HCT116 (cell line): Measurements from ENCODE around the gene DNAAF1. TPM values are rescaled to one million over a fixed set of nuclear protein-coding genes. Genes with fewer than 3 reads are reported as not detected.

Experiments
- ATAC-seq: fragments of 200-7000 bp; cut with Tn5 transposase; 2 replicates; pipeline ENCODE4 v1.9.1; 2020; ENCODE audit warnings: mild to moderate bottlenecking, moderate library complexity
- BruUV-seq: library from RNA; stranded (reverse); fragments of 400-500 nt; replicated peaks from 2 replicates; lab custom pipeline; 2021; lab: Mats Ljungman, UMichigan
- CTCF ChIA-PET: fragments of 300-600 bp; sonication (Branson Sonifier 250); formaldehyde crosslinking; loops from one replicate; lab custom pipeline; 2021; ENCODE audit warnings: antibody characterized with exemption; lab: Charles Lee
- POLR2A ChIA-PET: fragments of 300-600, 350-600 bp; sonication (Branson Sonifier 250); formaldehyde crosslinking; loops from one replicate; lab custom pipeline; 2021; ENCODE audit warnings: antibody characterized with exemption; lab: Charles Lee
- RAD21 ChIA-PET, 2 experiments: fragments of 300-600 bp; sonication (Branson Sonifier 250); formaldehyde crosslinking; loops; one replicate each; lab custom pipeline; 2023; ENCODE audit warnings: low total read pairs in 2 of 2; ENCODE audit not compliant: uncharacterized antibody in 2 of 2, unreplicated experiment in 2 of 2, low non-redundant PET in 1 of 2; lab: Charles Lee
- DNase-seq: peaks from one replicate; pipeline ENCODE4 v3.0.0-alpha.2; 2010; ENCODE audit warnings: low read depth, low spot score
- H2AFZ ChIP-seq: fragments of 200-600 bp; shearing (Covaris generic), sonication (generic); 2 replicates; pipeline ENCODE4 v1.6.1; 2017; ENCODE audit warnings: low read depth, mixed run types, mixed read lengths, antibody characterized with exemption, low read length; ENCODE audit not compliant: poor library complexity, severe bottlenecking
- H3K27ac ChIP-seq: 2 replicates; pipeline ENCODE4 v1.5.1; 2012; ENCODE audit warnings: low read depth, low read length
- H3K27me3 ChIP-seq: fragments of 200-600 bp; sonication (generic); 2 replicates; pipeline ENCODE4 v1.6.1; 2016; ENCODE audit warnings: mixed run types, low read length, mixed read lengths; ENCODE audit not compliant: insufficient read depth
- H3K36me3 ChIP-seq, 2 experiments: fragments of 200-500 bp in 1 of 2; fragments of 200-600 bp in 1 of 2; sonication (Bioruptor generic) in 1 of 2; sonication (generic) in 1 of 2; 2 replicates each; pipeline versions ENCODE4 v1.5.1 to v1.6.1; 2014 to 2016; ENCODE audit warnings: low read length in 2 of 2, inconsistent platforms in 1 of 2, mixed read lengths in 1 of 2, mixed run types in 1 of 2; ENCODE audit not compliant: insufficient read depth in 2 of 2, control insufficient read depth in 1 of 2
- H3K4me1 ChIP-seq, 2 experiments: fragments of 200-600 bp in 1 of 2; sonication (generic) in 1 of 2; 2 replicates each; pipeline versions ENCODE4 v1.5.1 to v1.6.1; 2012 to 2017; ENCODE audit warnings: low read length in 2 of 2, inconsistent platforms in 1 of 2, mild to moderate bottlenecking in 1 of 2, mixed read lengths in 1 of 2, mixed run types in 1 of 2, moderate library complexity in 1 of 2; ENCODE audit not compliant: insufficient read depth in 2 of 2, control insufficient read depth in 1 of 2
- H3K4me2 ChIP-seq: fragments of 200-600 bp; sonication (generic); 2 replicates; pipeline ENCODE4 v1.6.1; 2017; ENCODE audit warnings: mixed run types, low read length, mixed read lengths
- H3K4me3 ChIP-seq, 2 experiments: fragments of 200-600 bp in 1 of 2; sonication (generic) in 1 of 2; replicated peaks in 1 of 2; 2 replicates each; pipeline ENCODE4 v1.5.1; 2011 to 2016; ENCODE audit warnings: low read length in 2 of 2, control low read depth in 1 of 2, low read depth in 1 of 2, mild to moderate bottlenecking in 1 of 2, mixed read lengths in 1 of 2, mixed run types in 1 of 2
- H3K79me2 ChIP-seq: fragments of 200-600 bp; sonication (generic); 2 replicates; pipeline ENCODE4 v1.6.1; 2017; ENCODE audit warnings: mild to moderate bottlenecking, mixed run types, low read length, moderate library complexity, mixed read lengths; ENCODE audit not compliant: insufficient read depth
- H3K9ac ChIP-seq: fragments of 200-600 bp; sonication (generic); 2 replicates; pipeline ENCODE4 v1.6.1; 2016; ENCODE audit warnings: low read length, mixed read lengths
- H3K9me2 ChIP-seq: fragments of 200-600 bp; sonication (generic), shearing (Covaris generic); 2 replicates; pipeline ENCODE4 v1.6.1; 2017; ENCODE audit warnings: mixed run types, mild to moderate bottlenecking, moderate library complexity; ENCODE audit not compliant: insufficient read depth
- H3K9me3 ChIP-seq, 2 experiments: fragments of 200-500 bp in 1 of 2; fragments of 200-600 bp in 1 of 2; sonication (Bioruptor generic) in 1 of 2; sonication (generic) in 1 of 2; 2 replicates each; pipeline ENCODE4 v1.6.1; 2014 to 2017; ENCODE audit warnings: low read length in 2 of 2, mixed read lengths in 2 of 2, inconsistent platforms in 1 of 2, low read depth in 1 of 2, mild to moderate bottlenecking in 1 of 2, mixed run types in 1 of 2, moderate library complexity in 1 of 2; ENCODE audit not compliant: control insufficient read depth in 1 of 2, insufficient read depth in 1 of 2
- H4K20me1 ChIP-seq: fragments of 200-600 bp; sonication (generic), shearing (Covaris generic); 2 replicates; pipeline ENCODE4 v1.6.1; 2017; ENCODE audit warnings: mixed run types, mild to moderate bottlenecking, moderate library complexity; ENCODE audit not compliant: insufficient read depth
- CBX3 ChIP-seq: IDR thresholded peaks from 2 replicates; pipeline ENCODE4 v1.6.1; 2012; ENCODE audit warnings: low read depth
- CEBPB ChIP-seq: IDR thresholded peaks from 2 replicates; pipeline ENCODE4 v1.6.1; 2012; ENCODE audit warnings: low read depth
- ELF1 ChIP-seq: IDR thresholded peaks from 2 replicates; pipeline ENCODE4 v1.6.1; 2012; ENCODE audit warnings: low read depth, borderline replicate concordance
- EZH2phosphoT487 ChIP-seq: fragments of 200-600 bp; IDR thresholded peaks from 2 replicates; pipeline ENCODE4 v1.6.1; 2018; ENCODE audit warnings: antibody characterized with exemption, borderline replicate concordance
- FOSL1 ChIP-seq: IDR thresholded peaks from 2 replicates; pipeline ENCODE4 v1.6.1; 2012; ENCODE audit warnings: low read depth
- JUND ChIP-seq: IDR thresholded peaks from 2 replicates; pipeline ENCODE4 v1.6.1; 2012
- POLR2A ChIP-seq: IDR thresholded peaks from 2 replicates; pipeline ENCODE4 v1.7.0; 2011; ENCODE audit warnings: borderline replicate concordance; ENCODE audit not compliant: insufficient read depth, insufficient read length; ENCODE audit errors: extremely low read depth
- POLR2AphosphoS5 ChIP-seq: IDR thresholded peaks from 2 replicates; pipeline ENCODE4 v1.6.1; 2011; ENCODE audit warnings: mild to moderate bottlenecking, low read depth, low read length, moderate library complexity
- REST ChIP-seq: IDR thresholded peaks from 2 replicates; pipeline ENCODE4 v1.6.1; 2012; ENCODE audit warnings: low read depth
- SIN3A ChIP-seq: IDR thresholded peaks from 2 replicates; pipeline ENCODE4 v1.6.1; 2012; ENCODE audit warnings: low read depth
- SRF ChIP-seq: IDR thresholded peaks from 2 replicates; pipeline ENCODE4 v1.6.1; 2012; ENCODE audit warnings: low read depth
- TCF7L2 ChIP-seq: IDR thresholded peaks from 2 replicates; pipeline ENCODE4 v1.7.0; 2011; ENCODE audit warnings: borderline replicate concordance, inconsistent platforms; ENCODE audit not compliant: insufficient read depth, insufficient read length; ENCODE audit errors: extremely low read depth
- YY1 ChIP-seq: IDR thresholded peaks from 2 replicates; pipeline ENCODE4 v1.6.1; 2011; ENCODE audit warnings: low read length, low read depth, moderate library complexity, mild to moderate bottlenecking; ENCODE audit not compliant: insufficient replicate concordance; ENCODE audit errors: extremely low read depth
- ZFX ChIP-seq: fragments of 450-650 bp; IDR thresholded peaks from 2 replicates; pipeline ENCODE4 v1.6.1; 2017
- ZNF274 ChIP-seq: fragments of 200-500 bp; sonication (Bioruptor generic); IDR thresholded peaks from 2 replicates; pipeline ENCODE4 v1.6.1; 2014; ENCODE audit warnings: mild to moderate bottlenecking, low read depth, low read length, inconsistent platforms
- intact Hi-C: fragments of 100-400 bp; cut with micrococcal nuclease; formaldehyde crosslinking; loops from 2 replicates; pipeline ENCODE4 v1.10.0; 2022
- total RNA-seq: library from RNA; stranded (reverse); gene quantifications from one replicate; pipeline ENCODE4 v1.2.1, GENCODE V29; 2021; ENCODE audit not compliant: unreplicated experiment
- TF ChIP-seq, protein P1 (sequence below), 3 experiments: fragments of 200-600 bp in 1 of 3; sonication (generic) in 1 of 3; IDR thresholded peaks in 2 of 3; conservative IDR thresholded peaks in 1 of 3; 2 replicates each; pipeline ENCODE4 v1.5.1; 2012 to 2017; ENCODE audit warnings: low read depth in 2 of 3, low read length in 2 of 3, antibody characterized with exemption in 1 of 3, borderline replicate concordance in 1 of 3, control low read depth in 1 of 3, mild to moderate bottlenecking in 1 of 3, mixed read lengths in 1 of 3, mixed run types in 1 of 3, moderate library complexity in 1 of 3; ENCODE audit not compliant: insufficient read depth in 1 of 3
- TF ChIP-seq, protein P2 (sequence below): IDR thresholded peaks from 2 replicates; pipeline ENCODE4 v1.6.1; 2012
- TF ChIP-seq, protein P3 (sequence below): IDR thresholded peaks from 2 replicates; pipeline ENCODE4 v1.6.1; 2012

DNAAF1 gene
- total RNA-seq, 1 experiment from 2014 or later, result 0.30 TPM

DNA sequence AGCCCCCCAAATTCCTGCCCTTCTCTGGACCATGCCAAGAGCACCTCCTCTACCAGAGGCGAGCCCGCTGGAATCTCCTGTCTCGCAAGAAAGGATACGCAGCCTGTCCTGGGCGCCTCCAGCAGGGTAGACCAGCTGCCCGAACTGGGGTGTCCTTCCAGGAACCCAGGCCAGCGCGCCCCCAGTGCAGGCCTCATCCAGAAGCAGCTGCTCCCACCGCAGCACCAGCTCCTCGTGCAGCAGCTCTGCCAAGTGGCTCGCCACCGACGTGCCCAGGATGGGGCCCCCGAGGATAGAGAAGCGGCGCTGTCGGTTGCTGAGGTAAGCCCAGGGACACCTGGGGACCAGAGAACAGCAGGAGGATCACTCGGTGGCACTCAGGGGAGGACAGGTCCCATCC lies 37.0 kb downstream of the DNAAF1 start:
- Histone ChIP-seq H4K20me1 (no peaks in the 10 kb centered on the region), H3K4me1 (peaks cover 9 to 23% of the 10 kb centered on the region in 2 experiments; a peak in 3 of 4 replicates), H3K9ac (no peak overlapping the region), H3K4me2 (no peak overlapping the region), H3K36me3 (peaks cover 33 to 54% of the 10 kb centered on the region in 2 experiments; a peak in 3 of 4 replicates), H3K27ac (no peak overlapping the region), H3K27me3 (no peaks in the 10 kb centered on the region), H3K79me2 (peaks cover 46% of the 10 kb centered on the region), H3K4me3 (no peak overlapping the region), H2AFZ (no peak overlapping the region), H3K9me3 (no peaks in the 10 kb centered on the region), H3K9me2 (no peaks in the 10 kb centered on the region)
- TF ChIP-seq EZH2phosphoT487 (no peak), ZFX (no peak), POLR2A (no peak), FOSL1 (no peak), CEBPB (no peak), YY1 (no peak), SRF (no peak), SIN3A (no peak), REST (no peak), POLR2AphosphoS5 (no peak), CBX3 (no peak), JUND (no peak), ELF1 (no peak), TCF7L2 (no peak), ZNF274 (no peak)
- TF ChIP-seq, protein P1, sequence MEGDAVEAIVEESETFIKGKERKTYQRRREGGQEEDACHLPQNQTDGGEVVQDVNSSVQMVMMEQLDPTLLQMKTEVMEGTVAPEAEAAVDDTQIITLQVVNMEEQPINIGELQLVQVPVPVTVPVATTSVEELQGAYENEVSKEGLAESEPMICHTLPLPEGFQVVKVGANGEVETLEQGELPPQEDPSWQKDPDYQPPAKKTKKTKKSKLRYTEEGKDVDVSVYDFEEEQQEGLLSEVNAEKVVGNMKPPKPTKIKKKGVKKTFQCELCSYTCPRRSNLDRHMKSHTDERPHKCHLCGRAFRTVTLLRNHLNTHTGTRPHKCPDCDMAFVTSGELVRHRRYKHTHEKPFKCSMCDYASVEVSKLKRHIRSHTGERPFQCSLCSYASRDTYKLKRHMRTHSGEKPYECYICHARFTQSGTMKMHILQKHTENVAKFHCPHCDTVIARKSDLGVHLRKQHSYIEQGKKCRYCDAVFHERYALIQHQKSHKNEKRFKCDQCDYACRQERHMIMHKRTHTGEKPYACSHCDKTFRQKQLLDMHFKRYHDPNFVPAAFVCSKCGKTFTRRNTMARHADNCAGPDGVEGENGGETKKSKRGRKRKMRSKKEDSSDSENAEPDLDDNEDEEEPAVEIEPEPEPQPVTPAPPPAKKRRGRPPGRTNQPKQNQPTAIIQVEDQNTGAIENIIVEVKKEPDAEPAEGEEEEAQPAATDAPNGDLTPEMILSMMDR (IDR thresholded peaks at IDR 0.05 in 2 of 3, conservative IDR thresholded peaks at IDR 0.05 in 1 of 3; ENCODE audit: borderline replicate concordance in 1 of 3, insufficient read depth in 1 of 3, low read depth in 2 of 3, low read length in 2 of 3), result no peak
- TF ChIP-seq, protein P2, sequence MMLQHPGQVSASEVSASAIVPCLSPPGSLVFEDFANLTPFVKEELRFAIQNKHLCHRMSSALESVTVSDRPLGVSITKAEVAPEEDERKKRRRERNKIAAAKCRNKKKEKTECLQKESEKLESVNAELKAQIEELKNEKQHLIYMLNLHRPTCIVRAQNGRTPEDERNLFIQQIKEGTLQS, result no peak
- TF ChIP-seq, protein P3, sequence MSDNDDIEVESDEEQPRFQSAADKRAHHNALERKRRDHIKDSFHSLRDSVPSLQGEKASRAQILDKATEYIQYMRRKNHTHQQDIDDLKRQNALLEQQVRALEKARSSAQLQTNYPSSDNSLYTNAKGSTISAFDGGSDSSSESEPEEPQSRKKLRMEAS, result no peak
- no TSS peak for BruUV-seq
- ChIA-PET RAD21 (no interaction called here), CTCF (no interaction called here), POLR2A (no interaction called here)
- DNase-seq (no peak), ATAC-seq (no peak)
- intact Hi-C loops, result loop anchor here (10.0 kb wide), 1 partner anchor 303 kb away; no protein-coding TSS in a partner anchor
